Fibroblast of villous mesenchyme (primary cell): ENCODE data around the gene NUDT3. TPM values are rescaled to one million over a fixed set of nuclear protein-coding genes. Genes with fewer than 3 reads are reported as not detected.

ENCODE experiments used
- DNase-seq: peaks from one replicate; pipeline ENCODE4 v3.0.0-alpha.2; 2010; ENCODE audit warnings: low read depth
- H3K4me3 ChIP-seq: 2 replicates; pipeline ENCODE4 v1.5.1; 2011; ENCODE audit warnings: low read depth, mild to moderate bottlenecking, low read length
- CTCF ChIP-seq: IDR thresholded peaks from 2 replicates; pipeline ENCODE4 v1.5.1; 2012; ENCODE audit warnings: low read depth, mild to moderate bottlenecking, low read length; ENCODE audit not compliant: insufficient read depth
- total RNA-seq: library from RNA; depleted of rRNA; stranded (reverse); fragments of >200 nt; gene quantifications from 2 replicates; pipeline ENCODE4 v1.2.3, GENCODE V29; 2012

Gene NUDT3
- total RNA-seq, 1 donor = 31.1 TPM

DNA sequence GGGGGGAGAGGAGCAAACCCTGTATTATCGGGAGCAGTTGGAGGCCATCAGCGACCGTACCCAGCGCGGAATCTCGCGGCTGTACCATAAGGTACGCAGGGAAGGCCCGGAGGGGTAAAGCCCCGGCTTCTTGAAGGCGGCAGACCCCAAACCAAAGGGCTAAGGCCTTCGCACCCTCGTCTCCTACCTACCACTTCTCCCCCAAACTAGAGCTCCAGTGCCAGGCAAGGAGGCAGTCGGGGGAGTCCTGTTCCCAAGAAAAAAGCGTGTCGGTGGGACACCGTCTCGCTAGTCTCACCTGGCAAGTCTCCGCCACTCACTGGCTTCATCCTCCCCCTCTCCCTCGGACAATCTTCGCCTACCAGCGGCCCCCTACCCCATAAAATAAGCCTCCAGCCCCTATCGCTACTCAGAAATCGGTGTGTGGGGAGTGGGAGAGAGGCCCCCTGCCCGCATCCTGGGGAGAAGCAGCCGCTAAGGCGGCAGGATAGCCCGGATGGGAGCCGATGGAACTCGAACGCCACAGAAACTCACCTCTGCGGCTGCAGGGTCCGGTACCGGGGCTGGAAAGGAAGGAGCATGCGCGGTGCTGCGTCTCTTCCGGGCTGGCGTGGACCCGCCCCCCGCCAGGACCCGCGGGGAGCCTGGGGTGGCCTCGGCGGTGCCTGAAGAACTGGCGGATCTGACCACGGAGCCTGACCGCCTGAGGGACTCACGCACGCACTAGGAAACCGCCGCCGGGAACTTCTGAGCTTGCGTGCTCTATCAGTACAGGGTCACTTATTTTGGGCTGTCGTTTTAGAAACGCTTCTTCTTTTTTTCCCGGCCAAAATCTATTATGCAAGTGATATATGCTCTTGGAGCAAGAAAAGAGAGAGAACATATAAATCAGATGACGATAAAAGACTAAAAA, 33.3 kb upstream of the NUDT3 start, which contains the start of gene RPS10:
RPS10 (minus strand) TSS at position 572 of the 913 bp plus-strand sequence. CDS start 848 bp downstream, outside the sequence.
- peak; percentile 95 for DNase-seq
- H3K4me3 ChIP-seq = peak within 1 kb of the TSS; percentile 98
- no peak for TF ChIP-seq CTCF

GRCh38 chr6:34425132-34425497, 32.6 kb upstream of the NUDT3 start:
- no peak for TF ChIP-seq CTCF
- peak overlapping the region; percentile 98 for H3K4me3 ChIP-seq
- DNase-seq = peak; percentile 24

DNA sequence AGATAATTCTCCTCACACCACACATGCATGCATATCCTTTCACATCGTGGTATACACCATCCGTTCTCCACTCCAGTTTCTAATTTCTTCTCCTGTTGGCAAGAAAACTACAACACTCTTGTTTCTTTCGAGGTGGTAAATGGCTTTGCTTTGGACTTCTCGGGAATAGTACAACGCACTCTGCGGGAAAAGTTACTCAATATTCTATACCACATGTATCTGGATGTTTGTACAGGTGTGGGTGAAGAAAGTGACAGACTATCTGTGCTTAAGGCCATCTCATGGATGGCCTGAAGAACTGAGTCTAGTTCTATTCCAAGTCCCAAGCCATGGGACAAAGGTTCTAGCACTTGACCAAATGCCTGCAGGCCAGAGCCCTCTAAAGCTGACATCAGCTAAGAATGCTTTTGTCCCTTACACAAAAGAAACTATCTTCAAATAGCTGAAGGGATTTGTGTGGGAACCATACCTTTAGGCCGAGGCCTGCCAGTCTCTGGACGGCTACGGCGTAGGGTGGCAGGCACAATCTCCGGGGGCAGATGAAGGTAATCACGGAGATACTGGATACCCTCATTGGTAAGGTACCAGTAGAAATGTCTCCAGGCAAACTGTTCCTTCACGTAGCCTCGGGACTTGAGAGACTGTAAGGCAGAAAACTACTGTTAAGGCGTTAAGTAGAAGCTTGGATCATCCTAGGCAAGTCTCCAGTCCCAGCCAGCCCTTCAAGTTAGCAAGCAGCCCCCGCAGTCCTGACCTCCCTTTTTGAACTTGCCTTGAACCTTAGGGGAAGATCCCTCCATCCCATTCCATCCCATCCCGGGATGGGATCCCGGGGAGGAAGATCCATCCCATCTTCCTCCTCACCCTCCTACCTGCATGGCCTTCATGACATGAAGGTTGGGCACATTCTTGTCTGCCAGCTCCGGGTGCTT, 32.0 kb upstream of the NUDT3 start:
- TF ChIP-seq CTCF = no peak
- DNase-seq = no peak
- peak overlapping the region; percentile 98 for H3K4me3 ChIP-seq

GRCh38 chr6:34423254-34423653, 30.8 kb upstream of the NUDT3 start:
- no peak for DNase-seq
- H3K4me3 ChIP-seq = no peak overlapping the region
- no peak for TF ChIP-seq CTCF

DNA sequence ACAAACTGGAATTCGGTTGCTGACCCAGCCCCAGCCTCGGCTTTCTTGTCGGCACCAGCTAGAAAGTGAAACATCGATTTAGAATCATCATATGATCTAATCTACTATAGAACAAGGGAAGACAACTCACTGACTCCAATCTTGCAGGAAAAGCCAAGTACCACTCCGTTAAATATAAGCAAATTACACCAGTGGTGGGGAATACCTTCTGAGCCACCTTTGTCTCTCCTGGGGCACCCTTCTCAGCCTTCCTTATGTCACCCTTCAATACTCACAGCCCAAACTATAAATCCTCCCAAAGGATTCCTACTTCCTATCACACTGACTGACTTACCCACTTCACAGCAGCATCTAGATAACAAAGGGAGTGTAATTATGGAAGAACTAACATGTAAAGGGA, 25.9 kb upstream of the NUDT3 start:
- no peak for DNase-seq
- no peak for TF ChIP-seq CTCF
- no peak overlapping the region for H3K4me3 ChIP-seq

DNA sequence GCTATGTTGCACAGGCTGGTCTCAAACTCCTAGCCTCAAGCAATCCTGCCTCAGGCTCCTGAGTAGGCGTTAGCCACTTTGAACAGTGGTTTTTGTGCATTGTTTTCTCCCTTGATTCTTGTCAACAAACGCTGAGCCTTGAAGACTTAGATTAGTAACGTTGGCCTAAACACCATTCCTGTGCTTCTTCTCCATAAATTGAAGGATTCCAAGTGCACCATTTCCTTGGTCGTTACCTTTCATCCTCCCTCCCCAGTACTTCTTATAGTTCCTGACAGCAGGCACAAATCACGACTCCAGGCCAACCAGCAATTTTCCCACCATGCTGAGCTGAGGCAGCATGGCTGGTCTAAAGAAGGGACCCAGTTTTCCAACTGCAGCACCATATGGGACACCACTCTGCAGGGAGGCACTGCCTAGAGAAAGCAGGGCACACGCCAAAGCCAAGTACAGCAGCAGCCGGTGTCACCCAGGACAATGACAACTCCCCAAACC, 24.5 kb upstream of the NUDT3 start:
- TF ChIP-seq CTCF = no peak
- H3K4me3 ChIP-seq = no peak overlapping the region
- no peak for DNase-seq
